GM10266 (cell line): Measurements from ENCODE around the gene PTPRG.

ENCODE experiments used
- DNase-seq: peaks from one replicate; pipeline ENCODE4 v3.0.0; 2012; ENCODE audit errors: extremely low spot score
- CTCF ChIP-seq: IDR thresholded peaks from 2 replicates; pipeline ENCODE4 v1.5.1; 2012; ENCODE audit warnings: mild to moderate bottlenecking, low read depth; ENCODE audit not compliant: control insufficient read depth, insufficient read depth; ENCODE audit errors: missing control alignments

PTPRG gene

GRCh38 chr3:61912158-61912557 is 350.8 kb downstream of the PTPRG start:
- DNase-seq: no peak
- no peak for TF ChIP-seq CTCF

- no peak for TF ChIP-seq CTCF
Observed at GRCh38 chr3:61913701-61914100, 352.3 kb downstream of the PTPRG start.

GRCh38 chr3:61914276-61914675 is 352.9 kb downstream of the PTPRG start:
- no peak for TF ChIP-seq CTCF
- DNase-seq: no peak

More at GRCh38 chr3:61913701-61914100, 352.3 kb downstream of the PTPRG start:
- DNase-seq: no peak

GRCh38 chr3:61915296-61915695 is 353.9 kb downstream of the PTPRG start:
- TF ChIP-seq CTCF: no peak
- no peak for DNase-seq

GRCh38 chr3:61919371-61919770 is 358.0 kb downstream of the PTPRG start:
- DNase-seq: no peak
- TF ChIP-seq CTCF: no peak

- no peak for TF ChIP-seq CTCF
- no peak for DNase-seq
Observed at GRCh38 chr3:61922118-61922517, 360.7 kb downstream of the PTPRG start.

GRCh38 chr3:61924090-61924735 is 362.8 kb downstream of the PTPRG start:
- DNase-seq: no peak
- no peak for TF ChIP-seq CTCF
